ENCODE measurements around the gene HOXC9.

DNA sequence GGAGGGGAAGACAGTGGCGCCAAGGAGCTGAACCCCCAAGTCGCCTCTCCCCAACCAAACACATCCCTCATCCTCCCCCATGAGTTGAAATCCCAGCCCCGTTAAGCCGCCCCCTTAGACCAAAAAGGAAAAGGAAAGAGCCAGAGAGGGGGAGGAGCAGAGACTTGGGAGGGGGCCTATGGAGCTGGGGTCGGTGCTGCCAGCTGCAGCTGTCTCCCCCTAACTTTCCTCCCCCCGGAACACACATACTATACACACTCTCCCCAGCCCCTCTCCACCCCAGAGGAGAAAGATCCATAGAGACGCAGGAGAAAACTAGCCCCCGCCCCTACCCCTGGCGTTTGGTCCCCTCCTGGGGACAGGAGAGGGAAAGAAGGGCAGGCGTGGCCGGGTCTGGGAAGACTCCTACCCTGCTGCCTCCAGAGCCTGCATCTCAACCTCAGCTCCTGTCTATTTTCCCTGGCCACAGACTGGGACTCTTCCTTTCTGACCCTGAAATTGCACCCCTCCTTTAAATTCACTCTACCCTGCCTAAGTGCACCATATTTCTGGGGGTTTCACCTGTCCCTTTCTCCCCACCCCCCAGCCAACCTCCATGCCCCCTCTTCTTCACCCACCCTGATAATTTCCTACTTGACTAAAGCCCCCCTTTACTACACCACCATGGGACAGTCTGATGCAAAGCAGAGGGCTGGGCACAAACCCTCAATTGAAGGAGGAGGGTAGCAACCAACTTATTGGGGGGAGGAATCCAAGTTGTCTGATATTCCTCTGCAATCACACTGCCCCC lies 1.7 kb upstream of the HOXC9 start:
- TF ChIP-seq, protein P1, sequence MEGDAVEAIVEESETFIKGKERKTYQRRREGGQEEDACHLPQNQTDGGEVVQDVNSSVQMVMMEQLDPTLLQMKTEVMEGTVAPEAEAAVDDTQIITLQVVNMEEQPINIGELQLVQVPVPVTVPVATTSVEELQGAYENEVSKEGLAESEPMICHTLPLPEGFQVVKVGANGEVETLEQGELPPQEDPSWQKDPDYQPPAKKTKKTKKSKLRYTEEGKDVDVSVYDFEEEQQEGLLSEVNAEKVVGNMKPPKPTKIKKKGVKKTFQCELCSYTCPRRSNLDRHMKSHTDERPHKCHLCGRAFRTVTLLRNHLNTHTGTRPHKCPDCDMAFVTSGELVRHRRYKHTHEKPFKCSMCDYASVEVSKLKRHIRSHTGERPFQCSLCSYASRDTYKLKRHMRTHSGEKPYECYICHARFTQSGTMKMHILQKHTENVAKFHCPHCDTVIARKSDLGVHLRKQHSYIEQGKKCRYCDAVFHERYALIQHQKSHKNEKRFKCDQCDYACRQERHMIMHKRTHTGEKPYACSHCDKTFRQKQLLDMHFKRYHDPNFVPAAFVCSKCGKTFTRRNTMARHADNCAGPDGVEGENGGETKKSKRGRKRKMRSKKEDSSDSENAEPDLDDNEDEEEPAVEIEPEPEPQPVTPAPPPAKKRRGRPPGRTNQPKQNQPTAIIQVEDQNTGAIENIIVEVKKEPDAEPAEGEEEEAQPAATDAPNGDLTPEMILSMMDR (conservative IDR thresholded peaks at IDR 0.05 in 1 of 2, IDR thresholded peaks at IDR 0.05 in 1 of 2; ENCODE audit: extremely low read depth in 1 of 2, insufficient read depth in 1 of 2, low read depth in 1 of 2, low read length in 2 of 2): no peak
- no peak for TF ChIP-seq EZH2 (IDR thresholded peaks at IDR 0.05; ENCODE audit: borderline replicate concordance, low read length)

All from mammary epithelial cell (primary cell).